Measurements from ENCODE around the gene HEXB.

DNA sequence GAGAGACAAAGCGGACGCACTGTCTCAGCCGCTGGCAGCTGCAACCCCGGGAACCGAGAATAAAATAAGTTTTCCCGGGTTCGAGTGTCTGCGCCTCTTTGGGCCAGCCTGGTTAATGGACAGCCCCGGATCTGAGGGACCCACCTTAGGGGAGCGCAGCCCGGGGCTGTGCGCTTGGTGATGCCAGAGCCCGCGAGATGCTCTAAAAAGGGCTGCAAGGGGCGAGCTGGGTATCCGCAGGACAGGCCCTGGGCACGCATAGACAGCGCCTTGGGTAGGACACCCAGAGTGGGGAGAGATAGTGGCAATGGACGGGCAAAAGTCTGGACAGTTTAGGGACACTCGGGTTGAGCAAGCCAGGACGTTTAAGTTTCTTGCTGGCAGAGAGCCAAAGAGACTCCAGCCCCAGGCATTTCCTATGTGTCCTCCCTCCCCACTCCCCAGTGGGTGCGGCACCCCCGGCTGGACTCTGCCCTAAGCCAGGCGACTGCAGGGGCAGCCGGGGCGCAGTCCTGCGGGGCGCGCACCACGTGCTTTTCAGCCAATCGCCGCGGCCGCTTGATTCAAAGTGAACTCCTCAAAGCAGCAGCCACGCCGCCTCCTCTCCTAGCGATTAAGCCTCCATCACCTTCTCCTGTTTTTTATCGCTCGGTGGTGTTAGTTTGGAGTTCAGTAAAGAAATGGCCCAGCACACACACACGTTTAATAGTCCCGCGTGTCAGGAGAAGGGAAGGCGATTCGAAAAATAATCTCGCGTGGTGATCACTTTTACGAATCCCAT lies 43.9 kb upstream of the HEXB start:
- no peak for TF ChIP-seq CTCF (IDR thresholded peaks at IDR 0.05)
- no peak for TF ChIP-seq POLR2A (IDR thresholded peaks at IDR 0.05)

Measured in ovary (tissue), 3 donors.